HFFc6 (cell line): Measurements from ENCODE around the gene NGFR. TPM values are rescaled to one million over a fixed set of nuclear protein-coding genes. Genes with fewer than 3 reads are reported as not detected.

Experiments
- DNase-seq: peaks from one replicate; pipeline ENCODE4 v3.0.0-alpha.2; 2018
- H3K27ac Mint-ChIP-seq: 2 replicates; pipeline ENCODE4 v1.8.0; 2020; ENCODE audit warnings: mild to moderate bottlenecking, mixed read lengths
- H3K27me3 Mint-ChIP-seq: 2 replicates; pipeline ENCODE4 v1.8.0; 2021; ENCODE audit warnings: mild to moderate bottlenecking, moderate library complexity, mixed read lengths; ENCODE audit not compliant: insufficient read depth
- H3K36me3 Mint-ChIP-seq: 2 replicates; pipeline ENCODE4 v1.8.0; 2021; ENCODE audit warnings: low read depth, mixed read lengths
- H3K4me1 Mint-ChIP-seq: 2 replicates; pipeline ENCODE4 v1.8.0; 2020; ENCODE audit warnings: low read depth, mixed read lengths
- H3K4me3 Mint-ChIP-seq: 2 replicates; pipeline ENCODE4 v1.8.0; 2020; ENCODE audit warnings: mild to moderate bottlenecking, moderate library complexity, mixed read lengths
- H3K9me3 Mint-ChIP-seq: 2 replicates; pipeline ENCODE4 v1.8.0; 2020; ENCODE audit warnings: mild to moderate bottlenecking, mixed read lengths
- CTCF ChIP-seq: fragments of 200-600 bp; sonication (generic); IDR thresholded peaks from 2 replicates; pipeline ENCODE4 v1.5.0; 2021; ENCODE audit warnings: antibody characterized with exemption, mild to moderate bottlenecking
- long read RNA-seq: library from polyadenylated mRNA; unstranded; transcript quantifications from one replicate; pipeline ENCODE4 v2.0.0, GENCODE V29; 2019
- total RNA-seq, 6 experiments: library from RNA; stranded (reverse); fragmentation: NEBNext Ultra II Directional; extraction: Animal tissue kit (Norgen Biotek cat#: 25700); gene quantifications; 2 replicates in 1 of 6; 3 replicates in 5 of 6; pipeline ENCODE4 v1.2.3, GENCODE V29; 2021

NGFR gene
- total RNA-seq: under 1 TPM in 5 of 6 experiments, not detected in 1; 0.07 to 0.14 (median 0.11) TPM
- long read RNA-seq: 0 reads

GRCh38 chr17:49494986-49495841, at the start of gene NGFR:
TSS of gene NGFR (plus strand) at chr17:49495293. CDS start at chr17:49495418, 125 bp downstream.
- peak; percentile 19; the same call in 1 of the 2 replicates for TF ChIP-seq CTCF
- peaks cover 63% of the 10 kb centered on the region for H3K27me3 Mint-ChIP-seq
- no peaks in the 10 kb centered on the region for H3K4me1 Mint-ChIP-seq
- H3K4me3 Mint-ChIP-seq: peak within 1 kb of the TSS; percentile 46
- H3K9me3 Mint-ChIP-seq: no peaks in the 10 kb centered on the region
- no peaks in the 10 kb centered on the region for H3K36me3 Mint-ChIP-seq
- H3K27ac Mint-ChIP-seq: no peak within 1 kb of the TSS
- DNase-seq: no peak

- H3K27me3 Mint-ChIP-seq: peaks cover 38% of the 10 kb centered on the region
- H3K4me3 Mint-ChIP-seq: no peak overlapping the region
- TF ChIP-seq CTCF: no peak
- DNase-seq: no peak
- no peaks in the 10 kb centered on the region for H3K36me3 Mint-ChIP-seq
- peaks cover 15% of the 10 kb centered on the region for H3K4me1 Mint-ChIP-seq
- no peak overlapping the region for H3K27ac Mint-ChIP-seq
- H3K9me3 Mint-ChIP-seq: no peaks in the 10 kb centered on the region
Observed at GRCh38 chr17:49445591-49445990, 49.5 kb upstream of the NGFR start.

- DNase-seq: no peak
- Mint-ChIP-seq H3K36me3 (no peaks in the 10 kb centered on the region), H3K4me1 (peaks cover 25% of the 10 kb centered on the region), H3K9me3 (no peaks in the 10 kb centered on the region), H3K4me3 (no peak overlapping the region), H3K27me3 (peaks cover 21% of the 10 kb centered on the region), H3K27ac (no peak overlapping the region)
- no peak for TF ChIP-seq CTCF
Observed at GRCh38 chr17:49447628-49448302, 47.3 kb upstream of the NGFR start.

- Mint-ChIP-seq H3K27me3 (peaks cover 18% of the 10 kb centered on the region), H3K9me3 (no peaks in the 10 kb centered on the region), H3K4me3 (no peak overlapping the region), H3K36me3 (no peaks in the 10 kb centered on the region), H3K27ac (peak overlapping the region; percentile 73; the same call in 1 of the 2 replicates), H3K4me1 (peaks cover 31% of the 10 kb centered on the region)
- TF ChIP-seq CTCF: no peak
- DNase-seq: no peak
Observed at GRCh38 chr17:49450181-49450580, 44.9 kb upstream of the NGFR start.

- peak; percentile 46 for DNase-seq
- Mint-ChIP-seq H3K36me3 (no peaks in the 10 kb centered on the region), H3K9me3 (no peaks in the 10 kb centered on the region), H3K27me3 (peaks cover 18% of the 10 kb centered on the region), H3K4me3 (no peak overlapping the region), H3K27ac (peak overlapping the region; percentile 73), H3K4me1 (peaks cover 34% of the 10 kb centered on the region)
- TF ChIP-seq CTCF: no peak
Observed at GRCh38 chr17:49450735-49451134, 44.4 kb upstream of the NGFR start.
